K562 (cell line): ENCODE results near the gene MAMDC4.

Experiments used
- ETV5 ChIP-seq: sonication (generic); formaldehyde crosslinking; IDR thresholded peaks from 2 replicates; pipeline ENCODE4 v1.4.0; 2020; ENCODE audit warnings: low read depth, mild to moderate bottlenecking, missing genetic modification reagents
- HNRNPUL1 ChIP-seq: fragments of 200-400 bp; formaldehyde crosslinking; IDR thresholded peaks from 2 replicates; pipeline ENCODE4 v1.6.1; 2017; ENCODE audit warnings: low read length
- POLR2A ChIP-seq: fragments of 450-650 bp; conservative IDR thresholded peaks from 2 replicates; pipeline ENCODE4 v1.6.1; 2016
- ZNF224 ChIP-seq: sonication (generic); formaldehyde crosslinking; IDR thresholded peaks from 2 replicates; pipeline ENCODE4 v1.8.0; 2022; ENCODE audit warnings: mild to moderate bottlenecking, missing genetic modification reagents
- ZNF311 ChIP-seq: fragments of 250-450 bp; sonication (Bioruptor Pico); IDR thresholded peaks from 2 replicates; pipeline ENCODE4 v1.4.0; 2020; ENCODE audit warnings: mild to moderate bottlenecking, moderate library complexity
- TF ChIP-seq, protein P1 (sequence below): fragments of 450-650 bp; IDR thresholded peaks from 2 replicates; pipeline ENCODE4 v1.6.1; 2016
- TF ChIP-seq, protein P2 (sequence below), 3 experiments: IDR thresholded peaks in 2 of 3; conservative IDR thresholded peaks in 1 of 3; 2 replicates each; pipeline ENCODE4 v1.5.1; 2011 to 2012; ENCODE audit warnings: low read length in 3 of 3, mild to moderate bottlenecking in 3 of 3, control low read depth in 2 of 3, improper control_type of control experiment in 1 of 3, inconsistent platforms in 1 of 3, low read depth in 1 of 3, mixed read lengths in 1 of 3, moderate library complexity in 1 of 3; ENCODE audit not compliant: insufficient read depth in 2 of 3

- TF ChIP-seq ETV5 (no peak), POLR2A (no peak), ZNF311 (CRISPR knock-in tag) (no peak), ZNF224 (CRISPR knock-in tag) (no peak), HNRNPUL1 (no peak)
- TF ChIP-seq, protein P1, sequence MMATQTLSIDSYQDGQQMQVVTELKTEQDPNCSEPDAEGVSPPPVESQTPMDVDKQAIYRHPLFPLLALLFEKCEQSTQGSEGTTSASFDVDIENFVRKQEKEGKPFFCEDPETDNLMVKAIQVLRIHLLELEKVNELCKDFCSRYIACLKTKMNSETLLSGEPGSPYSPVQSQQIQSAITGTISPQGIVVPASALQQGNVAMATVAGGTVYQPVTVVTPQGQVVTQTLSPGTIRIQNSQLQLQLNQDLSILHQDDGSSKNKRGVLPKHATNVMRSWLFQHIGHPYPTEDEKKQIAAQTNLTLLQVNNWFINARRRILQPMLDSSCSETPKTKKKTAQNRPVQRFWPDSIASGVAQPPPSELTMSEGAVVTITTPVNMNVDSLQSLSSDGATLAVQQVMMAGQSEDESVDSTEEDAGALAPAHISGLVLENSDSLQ: no peak
- TF ChIP-seq, protein P2, sequence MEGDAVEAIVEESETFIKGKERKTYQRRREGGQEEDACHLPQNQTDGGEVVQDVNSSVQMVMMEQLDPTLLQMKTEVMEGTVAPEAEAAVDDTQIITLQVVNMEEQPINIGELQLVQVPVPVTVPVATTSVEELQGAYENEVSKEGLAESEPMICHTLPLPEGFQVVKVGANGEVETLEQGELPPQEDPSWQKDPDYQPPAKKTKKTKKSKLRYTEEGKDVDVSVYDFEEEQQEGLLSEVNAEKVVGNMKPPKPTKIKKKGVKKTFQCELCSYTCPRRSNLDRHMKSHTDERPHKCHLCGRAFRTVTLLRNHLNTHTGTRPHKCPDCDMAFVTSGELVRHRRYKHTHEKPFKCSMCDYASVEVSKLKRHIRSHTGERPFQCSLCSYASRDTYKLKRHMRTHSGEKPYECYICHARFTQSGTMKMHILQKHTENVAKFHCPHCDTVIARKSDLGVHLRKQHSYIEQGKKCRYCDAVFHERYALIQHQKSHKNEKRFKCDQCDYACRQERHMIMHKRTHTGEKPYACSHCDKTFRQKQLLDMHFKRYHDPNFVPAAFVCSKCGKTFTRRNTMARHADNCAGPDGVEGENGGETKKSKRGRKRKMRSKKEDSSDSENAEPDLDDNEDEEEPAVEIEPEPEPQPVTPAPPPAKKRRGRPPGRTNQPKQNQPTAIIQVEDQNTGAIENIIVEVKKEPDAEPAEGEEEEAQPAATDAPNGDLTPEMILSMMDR (IDR thresholded peaks at IDR 0.05 in 2 of 3, conservative IDR thresholded peaks at IDR 0.05 in 1 of 3; ENCODE audit: insufficient read depth in 2 of 3, low read depth in 1 of 3, low read length in 3 of 3): no peak
These were observed 1.5 kb downstream of the MAMDC4 start for GRCh38 chr9:136853596-136854112.
